IMR-90 (cell line): ENCODE data around the gene KCNC2. TPM values are rescaled to one million over a fixed set of nuclear protein-coding genes. Genes with fewer than 3 reads are reported as not detected.

Experiments
- ATAC-seq: fragments of 200-7000 bp; cut with Tn5 transposase; 2 replicates; pipeline ENCODE4 v1.9.1; 2020; ENCODE audit warnings: low read depth, mild to moderate bottlenecking, moderate library complexity
- BruUV-seq: library from RNA; stranded (reverse); fragments of 400-500 nt; replicated peaks from 2 replicates; lab custom pipeline; 2021; lab: Mats Ljungman, UMichigan
- CTCF ChIA-PET: fragments of 300-600 bp; formaldehyde crosslinking; extraction: SDS; loops from one replicate; lab custom pipeline; 2021; ENCODE audit warnings: antibody characterized with exemption; lab: Yijun Ruan, JAX
- POLR2A ChIA-PET: fragments of 300-600 bp; sonication (Branson Sonifier 250); formaldehyde crosslinking; loops from one replicate; lab custom pipeline; 2022; ENCODE audit warnings: antibody characterized with exemption; ENCODE audit not compliant: unreplicated experiment; lab: Charles Lee
- DNase-seq: peaks from one replicate; pipeline ENCODE4 v3.0.0; 2013
- H2AFZ ChIP-seq: replicated peaks from 2 replicates; pipeline ENCODE3; 2013; ENCODE audit warnings: low read length, mild to moderate bottlenecking; ENCODE audit not compliant: poor library complexity
- H2AK5ac ChIP-seq: 2 replicates; pipeline ENCODE4 v1.6.1; 2013; ENCODE audit warnings: low read depth, low read length, inconsistent platforms
- H2AK9ac ChIP-seq: replicated peaks from 2 replicates; pipeline ENCODE3; 2013; ENCODE audit warnings: mild to moderate bottlenecking, low read depth, low read length, moderate library complexity; ENCODE audit not compliant: poor library complexity
- H2BK120ac ChIP-seq: 2 replicates; pipeline ENCODE4 v1.6.1; 2013; ENCODE audit warnings: low read depth, low read length, inconsistent platforms
- H2BK15ac ChIP-seq: 3 replicates; pipeline ENCODE4 v1.6.1; 2013; ENCODE audit warnings: low read depth, low read length, inconsistent platforms
- H2BK20ac ChIP-seq: 2 replicates; pipeline ENCODE4 v1.6.1; 2013; ENCODE audit warnings: low read depth, mild to moderate bottlenecking, inconsistent platforms, low read length, moderate library complexity
- H2BK5ac ChIP-seq: 2 replicates; pipeline ENCODE4 v1.6.1; 2013; ENCODE audit warnings: mild to moderate bottlenecking, low read depth, low read length, inconsistent platforms; ENCODE audit not compliant: poor library complexity, severe bottlenecking
- H3K14ac ChIP-seq: replicated peaks from 2 replicates; pipeline ENCODE4 v1.6.1; 2013; ENCODE audit warnings: low read depth, low read length, inconsistent platforms
- H3K18ac ChIP-seq: 2 replicates; pipeline ENCODE4 v1.6.1; 2013; ENCODE audit warnings: low read depth, low read length, control low read depth
- H3K23ac ChIP-seq: 2 replicates; pipeline ENCODE4 v1.6.1; 2013; ENCODE audit warnings: low read depth, low read length, inconsistent platforms
- H3K27ac ChIP-seq: 2 replicates; pipeline ENCODE4 v1.5.1; 2013; ENCODE audit warnings: mild to moderate bottlenecking, control low read depth, low read length; ENCODE audit not compliant: insufficient read depth
- H3K27me3 ChIP-seq: 2 replicates; pipeline ENCODE4 v1.6.1; 2013; ENCODE audit warnings: low read length; ENCODE audit not compliant: control insufficient read depth, insufficient read depth
- H3K36me3 ChIP-seq: 2 replicates; pipeline ENCODE4 v1.6.1; 2013; ENCODE audit warnings: low read length, mixed read lengths; ENCODE audit not compliant: control insufficient read depth, insufficient read depth
- H3K4ac ChIP-seq: 2 replicates; pipeline ENCODE4 v1.6.1; 2013; ENCODE audit warnings: low read depth, low read length, inconsistent platforms
- H3K4me1 ChIP-seq: 2 replicates; pipeline ENCODE4 v1.6.1; 2013; ENCODE audit warnings: low read length, mixed read lengths; ENCODE audit not compliant: control insufficient read depth, insufficient read depth
- H3K4me2 ChIP-seq: 2 replicates; pipeline ENCODE4 v1.6.1; 2013; ENCODE audit warnings: low read depth, mild to moderate bottlenecking, control low read depth, low read length, moderate library complexity
- H3K4me3 ChIP-seq: 2 replicates; pipeline ENCODE4 v1.5.1; 2013; ENCODE audit warnings: low read depth, mild to moderate bottlenecking, control low read depth, low read length, moderate library complexity; ENCODE audit not compliant: insufficient read depth
- H3K56ac ChIP-seq: 2 replicates; pipeline ENCODE4 v1.6.1; 2013; ENCODE audit warnings: low read length, inconsistent platforms; ENCODE audit not compliant: insufficient read depth; ENCODE audit errors: extremely low read depth
- H3K79me1 ChIP-seq, 2 experiments: 2 replicates each; pipeline ENCODE4 v1.6.1; 2013; ENCODE audit warnings: low read length in 2 of 2, inconsistent platforms in 1 of 2, low read depth in 1 of 2
- H3K9ac ChIP-seq: 2 replicates; pipeline ENCODE4 v1.6.1; 2013; ENCODE audit warnings: low read depth, low read length, control low read depth
- H3K9me1 ChIP-seq: 2 replicates; pipeline ENCODE4 v1.6.1; 2013; ENCODE audit warnings: low read length, inconsistent platforms; ENCODE audit not compliant: insufficient read depth
- H3K9me3 ChIP-seq: 2 replicates; pipeline ENCODE4 v1.6.1; 2013; ENCODE audit warnings: low read length; ENCODE audit not compliant: control insufficient read depth, insufficient read depth
- H4K20me1 ChIP-seq: 2 replicates; pipeline ENCODE4 v1.6.1; 2013; ENCODE audit warnings: low read length, inconsistent platforms; ENCODE audit not compliant: insufficient read depth
- H4K5ac ChIP-seq: 2 replicates; pipeline ENCODE4 v1.6.1; 2013; ENCODE audit warnings: mild to moderate bottlenecking, low read depth, low read length, control low read depth
- H4K8ac ChIP-seq, 2 experiments: 2 replicates each; pipeline ENCODE4 v1.6.1; 2013; ENCODE audit warnings: low read depth in 2 of 2, low read length in 2 of 2, control low read depth in 1 of 2, inconsistent platforms in 1 of 2
- H4K91ac ChIP-seq: 2 replicates; pipeline ENCODE4 v1.6.1; 2013; ENCODE audit warnings: low read depth, low read length, inconsistent platforms; ENCODE audit not compliant: insufficient read depth
- CEBPB ChIP-seq: IDR thresholded peaks from 2 replicates; pipeline ENCODE4 v1.6.1; 2012; ENCODE audit warnings: low read depth, low read length, improper control_type of control experiment
- FOS ChIP-seq: fragments of 150-350 bp; IDR thresholded peaks from 2 replicates; pipeline ENCODE4 v1.6.1; 2016; ENCODE audit warnings: low read depth, low read length
- MAZ ChIP-seq: IDR thresholded peaks from 2 replicates; pipeline ENCODE4 v1.6.1; 2012; ENCODE audit warnings: low read depth, mild to moderate bottlenecking, low read length, improper control_type of control experiment, moderate library complexity, borderline replicate concordance
- MXI1 ChIP-seq: IDR thresholded peaks from 2 replicates; pipeline ENCODE4 v1.6.1; 2012; ENCODE audit warnings: low read depth, mild to moderate bottlenecking, low read length, moderate library complexity, borderline replicate concordance
- RAD21 ChIP-seq: IDR thresholded peaks from 2 replicates; pipeline ENCODE4 v1.6.1; 2012; ENCODE audit warnings: low read length, improper control_type of control experiment
- USF2 ChIP-seq: fragments of 150-350 bp; IDR thresholded peaks from 2 replicates; pipeline ENCODE4 v1.6.1; 2017; ENCODE audit warnings: mild to moderate bottlenecking, antibody characterized with exemption, low read length, low read depth
- WGBS, 2 experiments: methylation state at CpG; one replicate each; pipeline versions ENCODE4 v1.1.5 to v1.1.7; 2013; ENCODE audit warnings: missing lambda C conversion rate in 2 of 2; ENCODE audit not compliant: insufficient read length in 1 of 2; ENCODE audit errors: extremely low coverage in 2 of 2; 5-methylcytosine and 5-hydroxymethylcytosine counted together
- dilution Hi-C: fragments of 300-500 bp; cut with HindIII; formaldehyde crosslinking; loops from one replicate; pipeline ENCODE4 v1.14.3; 2018; ENCODE audit warnings: low sequenced_read_pairs; ENCODE audit not compliant: unreplicated experiment
- in situ Hi-C: fragments of 300-500 bp; cut with MboI; formaldehyde crosslinking; loops from 3 replicates; pipeline ENCODE4 v1.14.3; 2019; ENCODE audit warnings: low sequenced_read_pairs, inconsistent platforms, mixed read lengths
- intact Hi-C: fragments of 100-400 bp; cut with micrococcal nuclease; formaldehyde crosslinking; loops from 2 replicates; pipeline ENCODE4 v1.10.0; 2022
- polyA plus RNA-seq, 3 experiments: library from polyadenylated mRNA; depleted of rRNA; stranded (reverse); fragments of >200 nt; gene quantifications; 2 replicates each; pipeline ENCODE4 v1.2.3, GENCODE V29; 2012; ENCODE audit warnings: low replicate concordance in 1 of 3
- total RNA-seq: library from RNA; depleted of rRNA; stranded (reverse); fragments of >200 nt; gene quantifications from 2 replicates; pipeline ENCODE4 v1.2.3, GENCODE V29; 2012

KCNC2 gene
- total and polyA plus RNA-seq, 2 of the 4 experiments (the other 2 are of a cell fraction) = not detected

- Histone ChIP-seq H2AK9ac (no peak overlapping the region), H2BK5ac (no peak overlapping the region), H3K27ac (no peak overlapping the region), H3K4ac (no peak overlapping the region), H4K5ac (no peak overlapping the region), H3K79me1 (no peaks in the 10 kb centered on the region), H2BK15ac (no peak overlapping the region), H3K9me3 (no peaks in the 10 kb centered on the region), H3K9me1 (no peaks in the 10 kb centered on the region), H2BK120ac (no peak overlapping the region), H3K23ac (no peak overlapping the region), H3K4me3 (no peak overlapping the region), H3K56ac (no peak overlapping the region), H3K4me1 (no peaks in the 10 kb centered on the region), H3K36me3 (no peaks in the 10 kb centered on the region), H3K4me2 (no peak overlapping the region), H3K9ac (no peak overlapping the region), H2BK20ac (no peak overlapping the region), H3K27me3 (no peaks in the 10 kb centered on the region), H2AK5ac (no peak overlapping the region), H4K20me1 (no peaks in the 10 kb centered on the region), H4K8ac (no peak overlapping the region), H3K14ac (no peak overlapping the region), H4K91ac (no peak overlapping the region), H2AFZ (no peak overlapping the region), H3K18ac (no peak overlapping the region)
- ATAC-seq (no peak), DNase-seq (no peak)
- intact Hi-C loops = no loop called here
- BruUV-seq = no TSS peak
- TF ChIP-seq CEBPB (no peak), USF2 (no peak), FOS (no peak), MXI1 (no peak), MAZ (no peak), RAD21 (no peak)
- ChIA-PET CTCF (no interaction called here), POLR2A (no interaction called here)
- WGBS, 2 experiments = no CpG with 5 or more reads among the region's 3 CpGs
- in situ Hi-C loops = no loop called here
- dilution Hi-C loops = no loop called here
Measured at GRCh38 chr12:75130811-75131210, 78.8 kb downstream of the KCNC2 start.
